Thoracic aorta (tissue), 2 donors: ENCODE measurements around the gene TMEM89. TPM values are rescaled to one million over a fixed set of nuclear protein-coding genes. Genes with fewer than 3 reads are reported as not detected.

Source experiments
- ATAC-seq: fragments of 150-250 bp; one replicate; pipeline ENCODE4 v1.8.0; 2017; ENCODE audit warnings: low read depth; ENCODE audit not compliant: insufficient number of reproducible peaks, low FRiP score
- DNase-seq: peaks from one replicate; pipeline ENCODE4 v3.0.0-alpha.2; 2020; ENCODE audit warnings: low spot score
- H3K27ac ChIP-seq, 2 donors: fragments of 200-600 bp; sonication (generic); 1 replicate in 1 of 2; 2 replicates in 1 of 2; pipeline ENCODE4 v1.5.1; 2016; ENCODE audit warnings: mild to moderate bottlenecking in 2 of 2, moderate library complexity in 2 of 2
- H3K27me3 ChIP-seq: fragments of 200-600 bp; sonication (generic); replicated peaks from 2 replicates; pipeline ENCODE4 v1.6.0; 2016; ENCODE audit warnings: mild to moderate bottlenecking; ENCODE audit not compliant: insufficient read depth
- H3K36me3 ChIP-seq: fragments of 200-600 bp; sonication (generic); one replicate; pipeline ENCODE4 v1.5.1; 2016
- H3K4me1 ChIP-seq, 2 donors: fragments of 200-600 bp; sonication (generic); 1 replicate in 1 of 2; 2 replicates in 1 of 2; pipeline versions ENCODE4 v1.5.1 to v1.6.0; 2016; ENCODE audit warnings: low read depth in 2 of 2, mild to moderate bottlenecking in 1 of 2; ENCODE audit not compliant: control insufficient read depth in 1 of 2
- H3K4me3 ChIP-seq: fragments of 200-600 bp; sonication (generic); 2 replicates; pipeline ENCODE4 v1.5.1; 2016; ENCODE audit warnings: mild to moderate bottlenecking
- H3K9me3 ChIP-seq: fragments of 200-600 bp; sonication (generic); 2 replicates; pipeline ENCODE4 v1.5.1; 2016
- total RNA-seq, 2 donors: library from RNA; depleted of rRNA; stranded (reverse); fragments of >200 nt; gene quantifications; one replicate each; pipeline versions ENCODE4 v1.1.0 to v1.2.3, GENCODE V29; 2016
- TF ChIP-seq, protein P1 (sequence below): fragments of 200-600 bp; sonication (generic); IDR thresholded peaks from one replicate; pipeline ENCODE4 v1.5.1; 2019; ENCODE audit warnings: antibody characterized with exemption

TMEM89 gene
- total RNA-seq, 2 donors from 2014 or later: 8.0 TPM; not detected in 1

GRCh38 chr3:48650723-48651122 lies 29.2 kb upstream of the TMEM89 start:
- Histone ChIP-seq H3K4me1 (peaks cover 4 to 6% of the 10 kb centered on the region in 2 donors), H3K36me3 (no peaks in the 10 kb centered on the region), H3K9me3 (no peaks in the 10 kb centered on the region), H3K4me3 (no peak overlapping the region), H3K27me3 (no peaks in the 10 kb centered on the region), H3K27ac (no peak overlapping the region)
- TF ChIP-seq, protein P1, sequence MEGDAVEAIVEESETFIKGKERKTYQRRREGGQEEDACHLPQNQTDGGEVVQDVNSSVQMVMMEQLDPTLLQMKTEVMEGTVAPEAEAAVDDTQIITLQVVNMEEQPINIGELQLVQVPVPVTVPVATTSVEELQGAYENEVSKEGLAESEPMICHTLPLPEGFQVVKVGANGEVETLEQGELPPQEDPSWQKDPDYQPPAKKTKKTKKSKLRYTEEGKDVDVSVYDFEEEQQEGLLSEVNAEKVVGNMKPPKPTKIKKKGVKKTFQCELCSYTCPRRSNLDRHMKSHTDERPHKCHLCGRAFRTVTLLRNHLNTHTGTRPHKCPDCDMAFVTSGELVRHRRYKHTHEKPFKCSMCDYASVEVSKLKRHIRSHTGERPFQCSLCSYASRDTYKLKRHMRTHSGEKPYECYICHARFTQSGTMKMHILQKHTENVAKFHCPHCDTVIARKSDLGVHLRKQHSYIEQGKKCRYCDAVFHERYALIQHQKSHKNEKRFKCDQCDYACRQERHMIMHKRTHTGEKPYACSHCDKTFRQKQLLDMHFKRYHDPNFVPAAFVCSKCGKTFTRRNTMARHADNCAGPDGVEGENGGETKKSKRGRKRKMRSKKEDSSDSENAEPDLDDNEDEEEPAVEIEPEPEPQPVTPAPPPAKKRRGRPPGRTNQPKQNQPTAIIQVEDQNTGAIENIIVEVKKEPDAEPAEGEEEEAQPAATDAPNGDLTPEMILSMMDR: no peak
- ATAC-seq (no peak), DNase-seq (no peak)

DNA sequence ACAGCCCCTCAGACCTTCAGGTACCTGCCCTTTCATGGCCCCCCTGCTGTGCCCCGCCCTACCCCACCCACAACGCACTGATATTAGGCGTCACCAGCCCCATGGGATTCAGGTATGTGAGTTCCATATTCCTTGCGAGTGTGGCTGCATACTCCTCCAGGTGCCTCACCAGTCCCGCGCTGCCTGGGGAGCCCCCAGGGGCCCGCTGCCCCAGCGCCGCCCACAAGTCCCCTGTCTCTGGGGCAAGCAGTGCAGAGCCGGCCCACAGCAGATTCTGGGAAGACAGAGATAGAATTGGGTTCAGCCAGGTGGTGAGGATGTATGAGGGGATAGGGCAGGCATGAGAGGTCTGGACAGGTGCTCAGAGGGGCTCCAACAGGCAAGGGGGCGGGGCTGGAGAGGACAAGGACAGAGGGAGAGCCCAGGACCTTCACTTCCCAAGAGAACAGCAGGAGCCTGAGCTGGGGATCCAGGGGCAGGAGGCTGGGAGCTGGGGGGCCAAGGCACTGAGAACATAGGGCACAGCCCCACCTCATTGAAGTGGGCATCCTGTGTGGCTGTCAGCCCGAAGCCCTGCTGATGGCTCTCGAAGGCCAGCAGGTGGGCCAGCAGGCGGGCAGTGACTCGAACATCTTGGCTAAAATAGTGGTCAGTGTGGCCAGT lies 26.8 kb upstream of the TMEM89 start:
- TF ChIP-seq, protein P1: no peak
- Histone ChIP-seq H3K36me3 (no peaks in the 10 kb centered on the region), H3K4me1 (no peaks in the 10 kb centered on the region), H3K27ac (no peak overlapping the region), H3K4me3 (no peak overlapping the region), H3K9me3 (no peaks in the 10 kb centered on the region), H3K27me3 (no peaks in the 10 kb centered on the region)
- DNase-seq (no peak), ATAC-seq (no peak)

GRCh38 chr3:48647714-48648113 lies 26.1 kb upstream of the TMEM89 start:
- H3K36me3 ChIP-seq: no peaks in the 10 kb centered on the region
- DNase-seq: no peak
- no peaks in the 10 kb centered on the region for H3K27me3 ChIP-seq
- no peak overlapping the region for H3K27ac ChIP-seq
- TF ChIP-seq, protein P1: no peak
- no peak for ATAC-seq
- H3K9me3 ChIP-seq: no peaks in the 10 kb centered on the region
- H3K4me3 ChIP-seq: no peak overlapping the region
- no peaks in the 10 kb centered on the region for H3K4me1 ChIP-seq

DNA sequence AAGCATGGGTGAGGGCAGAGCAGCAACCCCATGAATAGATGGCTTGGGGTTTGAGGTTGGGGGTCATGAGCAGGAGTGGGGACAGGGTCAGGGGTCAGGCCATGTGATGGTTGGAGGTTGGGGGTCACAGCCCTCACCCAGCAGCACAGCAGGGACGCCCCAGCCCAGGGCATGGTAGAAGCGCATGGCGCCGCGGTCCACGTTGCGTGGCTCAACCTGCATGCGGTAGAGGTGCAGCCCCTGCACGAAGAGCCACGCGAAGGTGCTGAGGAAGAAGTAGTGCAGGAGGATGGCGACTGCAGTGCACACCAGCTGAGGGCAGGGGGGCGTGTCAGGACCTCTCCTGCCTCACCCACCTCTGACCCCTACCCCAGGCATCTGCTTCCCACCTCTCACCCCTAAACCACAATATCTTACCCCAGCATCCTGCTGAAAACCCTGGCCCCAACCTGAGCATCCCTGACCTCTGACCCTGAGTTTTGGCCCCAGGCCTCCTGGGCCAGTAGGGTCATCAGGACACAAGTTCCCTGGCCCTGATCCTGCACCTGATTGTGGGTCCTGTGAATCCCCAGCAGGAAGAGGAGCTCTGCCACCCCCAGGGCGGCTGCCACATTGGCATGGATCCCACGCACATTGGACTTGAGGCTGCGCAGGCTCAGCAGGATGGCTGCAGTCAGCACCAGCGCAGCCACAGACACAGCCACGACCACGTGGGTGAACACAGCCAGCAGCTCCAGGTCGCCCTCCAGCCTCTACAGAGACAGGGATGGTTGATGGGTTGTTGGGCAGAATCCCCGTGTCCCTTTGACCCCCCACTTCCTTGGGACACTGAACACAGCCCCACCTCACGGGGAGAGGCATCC lies 23.6 kb upstream of the TMEM89 start:
- DNase-seq (no peak), ATAC-seq (no peak)
- Histone ChIP-seq H3K27ac (no peak overlapping the region), H3K9me3 (no peaks in the 10 kb centered on the region), H3K36me3 (no peaks in the 10 kb centered on the region), H3K4me3 (no peak overlapping the region), H3K4me1 (no peaks in the 10 kb centered on the region), H3K27me3 (no peaks in the 10 kb centered on the region)
- TF ChIP-seq, protein P1: no peak

GRCh38 chr3:48642605-48643004 lies 21.0 kb upstream of the TMEM89 start:
- H3K27ac ChIP-seq: no peak overlapping the region
- no peaks in the 10 kb centered on the region for H3K9me3 ChIP-seq
- DNase-seq (no peak), ATAC-seq (no peak)
- H3K4me3 ChIP-seq: no peak overlapping the region
- TF ChIP-seq, protein P1: no peak
- no peaks in the 10 kb centered on the region for H3K36me3 ChIP-seq
- no peaks in the 10 kb centered on the region for H3K27me3 ChIP-seq
- H3K4me1 ChIP-seq: no peaks in the 10 kb centered on the region
